ENCODE results near the gene AGTPBP1.

AGTPBP1 gene

DNA sequence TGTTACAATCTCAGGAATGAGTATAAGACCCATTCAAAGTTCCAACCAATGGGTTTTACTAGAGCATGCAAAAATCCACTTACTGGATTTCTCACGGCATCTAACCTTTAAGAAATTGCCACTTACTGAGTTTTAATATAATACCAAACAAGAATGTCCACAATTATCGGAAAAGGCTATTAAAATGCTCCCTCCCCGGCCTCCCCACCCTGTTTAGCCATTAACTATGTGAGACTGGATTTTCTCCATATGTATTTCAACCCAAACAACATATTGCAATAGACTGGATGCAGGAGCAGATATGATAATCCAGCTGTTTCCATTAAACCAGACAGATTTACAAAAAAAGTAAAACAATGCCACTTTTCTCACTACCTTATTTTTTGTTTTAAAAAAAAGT is 4.1 kb downstream of the AGTPBP1 start:
- Histone ChIP-seq H3K27me3 (ENCODE audit: low read depth, low read length) (no peaks in the 10 kb centered on the region), H3K79me2 (ENCODE audit: low read length) (peaks cover 83% of the 10 kb centered on the region), H3K4me2 (ENCODE audit: low read length) (no peak overlapping the region), H3K4me1 (ENCODE audit: low read length) (peaks cover 8% of the 10 kb centered on the region), H4K20me1 (ENCODE audit: insufficient read depth, low read length) (peaks cover 6% of the 10 kb centered on the region), H3K36me3 (replicated peaks; ENCODE audit: low read depth, low read length) (no peaks in the 10 kb centered on the region), H2AFZ (ENCODE audit: low read depth, low read length) (no peak overlapping the region), H3K27ac (ENCODE audit: low read length) (no peak overlapping the region), H3K4me3 (ENCODE audit: low read length) (no peak overlapping the region), H3K9me3 (ENCODE audit: insufficient read depth, low read length) (no peaks in the 10 kb centered on the region), H3K9ac (ENCODE audit: low read length) (no peak overlapping the region)
- TF ChIP-seq CTCF (IDR thresholded peaks at IDR 0.05; ENCODE audit: low read depth, low read length) (no peak), EZH2phosphoT487 (IDR thresholded peaks at IDR 0.05; ENCODE audit: low read depth) (no peak)

GRCh38 chr9:85730916-85731630 is 10.7 kb downstream of the AGTPBP1 start:
- Histone ChIP-seq H3K4me1 (ENCODE audit: low read length) (no peaks in the 10 kb centered on the region), H2AFZ (ENCODE audit: low read depth, low read length) (no peak overlapping the region), H3K9me3 (ENCODE audit: insufficient read depth, low read length) (no peaks in the 10 kb centered on the region), H4K20me1 (ENCODE audit: insufficient read depth, low read length) (peaks cover 4% of the 10 kb centered on the region; the same call in 1 of the 2 replicates), H3K9ac (ENCODE audit: low read length) (no peak overlapping the region), H3K4me3 (ENCODE audit: low read length) (no peak overlapping the region), H3K79me2 (ENCODE audit: low read length) (peaks cover 85% of the 10 kb centered on the region), H3K27me3 (ENCODE audit: low read depth, low read length) (no peaks in the 10 kb centered on the region), H3K36me3 (replicated peaks; ENCODE audit: low read depth, low read length) (no peaks in the 10 kb centered on the region), H3K4me2 (ENCODE audit: low read length) (no peak overlapping the region), H3K27ac (ENCODE audit: low read length) (no peak overlapping the region)
- TF ChIP-seq EZH2phosphoT487 (IDR thresholded peaks at IDR 0.05; ENCODE audit: low read depth) (no peak), CTCF (IDR thresholded peaks at IDR 0.05; ENCODE audit: low read depth, low read length) (no peak)

DNA sequence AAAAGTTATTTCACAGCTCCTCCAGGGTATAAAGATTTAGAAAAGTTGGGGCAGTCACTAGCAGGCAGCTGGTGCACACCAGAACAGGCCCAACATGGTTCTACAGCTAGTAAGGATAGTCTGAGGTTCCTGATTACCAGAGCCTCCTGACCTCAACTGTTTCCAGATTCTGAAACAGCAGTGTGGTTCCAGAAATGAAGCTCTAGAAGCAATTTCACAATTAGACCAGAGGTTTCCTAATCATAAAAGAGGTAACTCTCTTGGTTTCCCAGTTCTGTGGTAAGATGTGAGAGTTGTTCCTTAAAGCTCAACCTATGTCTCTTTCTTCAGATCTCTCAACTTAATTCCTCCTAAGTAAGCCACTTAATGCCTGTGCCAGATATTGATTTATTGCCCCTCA is 11.9 kb downstream of the AGTPBP1 start:
- TF ChIP-seq EZH2phosphoT487 (IDR thresholded peaks at IDR 0.05; ENCODE audit: low read depth): no peak
- no peak for TF ChIP-seq CTCF (IDR thresholded peaks at IDR 0.05; ENCODE audit: low read depth, low read length)
- no peak overlapping the region for H3K27ac ChIP-seq (ENCODE audit: low read length)
- H3K9ac ChIP-seq (ENCODE audit: low read length): no peak overlapping the region
- H3K4me3 ChIP-seq (ENCODE audit: low read length): no peak overlapping the region
- no peaks in the 10 kb centered on the region for H3K36me3 ChIP-seq (replicated peaks; ENCODE audit: low read depth, low read length)
- H3K79me2 ChIP-seq (ENCODE audit: low read length): peaks cover 85% of the 10 kb centered on the region
- H2AFZ ChIP-seq (ENCODE audit: low read depth, low read length): no peak overlapping the region
- no peaks in the 10 kb centered on the region for H3K9me3 ChIP-seq (ENCODE audit: insufficient read depth, low read length)
- no peaks in the 10 kb centered on the region for H3K27me3 ChIP-seq (ENCODE audit: low read depth, low read length)
- H3K4me2 ChIP-seq (ENCODE audit: low read length): no peak overlapping the region
- peaks cover 9% of the 10 kb centered on the region for H4K20me1 ChIP-seq (ENCODE audit: insufficient read depth, low read length)
- no peaks in the 10 kb centered on the region for H3K4me1 ChIP-seq (ENCODE audit: low read length)

- no peaks in the 10 kb centered on the region for H3K27me3 ChIP-seq (ENCODE audit: low read depth, low read length)
- no peak overlapping the region for H3K9ac ChIP-seq (ENCODE audit: low read length)
- H3K4me1 ChIP-seq (ENCODE audit: low read length): no peaks in the 10 kb centered on the region
- H3K79me2 ChIP-seq (ENCODE audit: low read length): peaks cover 70% of the 10 kb centered on the region
- no peaks in the 10 kb centered on the region for H3K36me3 ChIP-seq (replicated peaks; ENCODE audit: low read depth, low read length)
- H4K20me1 ChIP-seq (ENCODE audit: insufficient read depth, low read length): peaks cover 19% of the 10 kb centered on the region
- TF ChIP-seq CTCF (IDR thresholded peaks at IDR 0.05; ENCODE audit: low read depth, low read length) (no peak), EZH2phosphoT487 (IDR thresholded peaks at IDR 0.05; ENCODE audit: low read depth) (no peak)
- no peak overlapping the region for H3K4me2 ChIP-seq (ENCODE audit: low read length)
- H3K27ac ChIP-seq (ENCODE audit: low read length): no peak overlapping the region
- no peaks in the 10 kb centered on the region for H3K9me3 ChIP-seq (ENCODE audit: insufficient read depth, low read length)
- H2AFZ ChIP-seq (ENCODE audit: low read depth, low read length): no peak overlapping the region
- no peak overlapping the region for H3K4me3 ChIP-seq (ENCODE audit: low read length)
Observed at GRCh38 chr9:85727500-85727899, 14.3 kb downstream of the AGTPBP1 start.

Measured in OCI-LY3 (cell line).